ENCODE measurements around the gene ARMCX5.

- no peak for TF ChIP-seq CTCF (IDR thresholded peaks at IDR 0.05; ENCODE audit: borderline replicate concordance, extremely low read depth, low read length, poor library complexity, severe bottlenecking)
- no peak for TF ChIP-seq EZH2 (IDR thresholded peaks at IDR 0.05; ENCODE audit: borderline replicate concordance, low read depth, low read length, severe bottlenecking)
Observed at GRCh38 chrX:102627640-102628039, 28.3 kb downstream of the ARMCX5 start.
